ENCODE measurements around the gene MST1R. TPM values are rescaled to one million over a fixed set of nuclear protein-coding genes. Genes with fewer than 3 reads are reported as not detected.
A peak's percentile ranks its signal among the peaks of the same experiment; 100 is the strongest.

The MST1R gene
- total and polyA plus RNA-seq, 9 of the 15 experiments (the other 6 are each of a cell fraction or from before 2014, with no cell fraction given), result 1.3 to 10.0 (median 3.8) TPM

DNA sequence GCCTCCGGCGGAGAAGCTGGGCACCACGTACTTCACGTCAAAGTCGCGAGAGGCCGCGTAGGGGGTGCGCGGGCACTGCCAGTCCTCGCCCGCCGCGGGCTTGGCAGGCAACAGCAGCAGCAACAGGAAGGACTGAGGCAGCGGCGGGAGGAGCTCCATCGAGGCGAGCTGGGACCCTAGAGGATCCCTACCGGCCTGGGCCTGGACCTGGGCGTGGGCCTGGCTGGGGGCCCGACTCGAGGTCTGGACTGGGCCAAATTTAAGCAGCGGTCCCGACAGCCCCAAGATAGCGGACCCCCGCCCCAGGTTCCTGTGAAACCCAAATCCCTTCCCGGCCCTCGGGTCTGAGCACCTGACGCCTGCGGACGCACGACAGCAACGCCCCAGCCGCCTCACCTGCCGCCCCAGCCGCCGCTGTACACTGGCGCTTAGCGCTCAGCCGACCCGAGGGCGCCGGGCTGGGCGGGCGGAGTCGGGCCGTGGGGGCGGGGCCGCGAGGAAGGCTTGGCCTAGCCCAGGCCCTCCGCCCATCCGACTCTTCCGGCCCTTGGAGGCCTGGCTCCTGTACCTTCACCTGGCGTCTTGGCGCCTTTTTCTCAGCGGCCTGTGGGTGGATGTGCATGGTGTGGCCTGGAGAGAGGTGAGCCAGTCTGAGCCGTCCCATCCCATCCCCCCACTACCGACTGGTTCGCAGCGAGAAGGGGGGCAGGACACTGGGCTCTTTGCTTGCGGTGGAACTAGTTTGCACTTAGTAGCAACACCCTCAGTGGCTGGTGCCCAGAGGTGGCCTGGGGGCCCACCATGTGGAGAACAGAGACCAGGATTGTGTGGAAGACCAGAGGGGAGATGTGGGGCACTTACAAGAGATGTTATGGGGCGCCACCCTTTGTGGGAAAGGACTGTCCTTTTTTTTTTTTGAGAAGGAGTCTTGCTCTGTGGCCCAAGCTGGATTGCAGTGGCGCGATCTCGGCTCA, at the start of gene MST1R (continued):
- TF ChIP-seq RBBP5 (IDR thresholded peaks at IDR 0.05; ENCODE audit: borderline replicate concordance, insufficient read depth, low read length, poor library complexity, severe bottlenecking), result no peak
- TF ChIP-seq, protein P1, sequence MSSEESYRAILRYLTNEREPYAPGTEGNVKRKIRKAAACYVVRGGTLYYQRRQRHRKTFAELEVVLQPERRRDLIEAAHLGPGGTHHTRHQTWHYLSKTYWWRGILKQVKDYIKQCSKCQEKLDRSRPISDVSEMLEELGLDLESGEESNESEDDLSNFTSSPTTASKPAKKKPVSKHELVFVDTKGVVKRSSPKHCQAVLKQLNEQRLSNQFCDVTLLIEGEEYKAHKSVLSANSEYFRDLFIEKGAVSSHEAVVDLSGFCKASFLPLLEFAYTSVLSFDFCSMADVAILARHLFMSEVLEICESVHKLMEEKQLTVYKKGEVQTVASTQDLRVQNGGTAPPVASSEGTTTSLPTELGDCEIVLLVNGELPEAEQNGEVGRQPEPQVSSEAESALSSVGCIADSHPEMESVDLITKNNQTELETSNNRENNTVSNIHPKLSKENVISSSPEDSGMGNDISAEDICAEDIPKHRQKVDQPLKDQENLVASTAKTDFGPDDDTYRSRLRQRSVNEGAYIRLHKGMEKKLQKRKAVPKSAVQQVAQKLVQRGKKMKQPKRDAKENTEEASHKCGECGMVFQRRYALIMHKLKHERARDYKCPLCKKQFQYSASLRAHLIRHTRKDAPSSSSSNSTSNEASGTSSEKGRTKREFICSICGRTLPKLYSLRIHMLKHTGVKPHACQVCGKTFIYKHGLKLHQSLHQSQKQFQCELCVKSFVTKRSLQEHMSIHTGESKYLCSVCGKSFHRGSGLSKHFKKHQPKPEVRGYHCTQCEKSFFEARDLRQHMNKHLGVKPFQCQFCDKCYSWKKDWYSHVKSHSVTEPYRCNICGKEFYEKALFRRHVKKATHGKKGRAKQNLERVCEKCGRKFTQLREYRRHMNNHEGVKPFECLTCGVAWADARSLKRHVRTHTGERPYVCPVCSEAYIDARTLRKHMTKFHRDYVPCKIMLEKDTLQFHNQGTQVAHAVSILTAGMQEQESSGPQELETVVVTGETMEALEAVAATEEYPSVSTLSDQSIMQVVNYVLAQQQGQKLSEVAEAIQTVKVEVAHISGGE (CRISPR knock-in tag; IDR thresholded peaks at IDR 0.05), result no peak
- no peak for TF ChIP-seq HDAC2 (IDR thresholded peaks at IDR 0.05)
- TF ChIP-seq, protein P2, sequence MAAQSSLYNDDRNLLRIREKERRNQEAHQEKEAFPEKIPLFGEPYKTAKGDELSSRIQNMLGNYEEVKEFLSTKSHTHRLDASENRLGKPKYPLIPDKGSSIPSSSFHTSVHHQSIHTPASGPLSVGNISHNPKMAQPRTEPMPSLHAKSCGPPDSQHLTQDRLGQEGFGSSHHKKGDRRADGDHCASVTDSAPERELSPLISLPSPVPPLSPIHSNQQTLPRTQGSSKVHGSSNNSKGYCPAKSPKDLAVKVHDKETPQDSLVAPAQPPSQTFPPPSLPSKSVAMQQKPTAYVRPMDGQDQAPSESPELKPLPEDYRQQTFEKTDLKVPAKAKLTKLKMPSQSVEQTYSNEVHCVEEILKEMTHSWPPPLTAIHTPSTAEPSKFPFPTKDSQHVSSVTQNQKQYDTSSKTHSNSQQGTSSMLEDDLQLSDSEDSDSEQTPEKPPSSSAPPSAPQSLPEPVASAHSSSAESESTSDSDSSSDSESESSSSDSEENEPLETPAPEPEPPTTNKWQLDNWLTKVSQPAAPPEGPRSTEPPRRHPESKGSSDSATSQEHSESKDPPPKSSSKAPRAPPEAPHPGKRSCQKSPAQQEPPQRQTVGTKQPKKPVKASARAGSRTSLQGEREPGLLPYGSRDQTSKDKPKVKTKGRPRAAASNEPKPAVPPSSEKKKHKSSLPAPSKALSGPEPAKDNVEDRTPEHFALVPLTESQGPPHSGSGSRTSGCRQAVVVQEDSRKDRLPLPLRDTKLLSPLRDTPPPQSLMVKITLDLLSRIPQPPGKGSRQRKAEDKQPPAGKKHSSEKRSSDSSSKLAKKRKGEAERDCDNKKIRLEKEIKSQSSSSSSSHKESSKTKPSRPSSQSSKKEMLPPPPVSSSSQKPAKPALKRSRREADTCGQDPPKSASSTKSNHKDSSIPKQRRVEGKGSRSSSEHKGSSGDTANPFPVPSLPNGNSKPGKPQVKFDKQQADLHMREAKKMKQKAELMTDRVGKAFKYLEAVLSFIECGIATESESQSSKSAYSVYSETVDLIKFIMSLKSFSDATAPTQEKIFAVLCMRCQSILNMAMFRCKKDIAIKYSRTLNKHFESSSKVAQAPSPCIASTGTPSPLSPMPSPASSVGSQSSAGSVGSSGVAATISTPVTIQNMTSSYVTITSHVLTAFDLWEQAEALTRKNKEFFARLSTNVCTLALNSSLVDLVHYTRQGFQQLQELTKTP (IDR thresholded peaks at IDR 0.05; ENCODE audit: low read depth in 1 of 2, partially characterized antibody in 2 of 2), result no peak
- TF ChIP-seq, protein P3, sequence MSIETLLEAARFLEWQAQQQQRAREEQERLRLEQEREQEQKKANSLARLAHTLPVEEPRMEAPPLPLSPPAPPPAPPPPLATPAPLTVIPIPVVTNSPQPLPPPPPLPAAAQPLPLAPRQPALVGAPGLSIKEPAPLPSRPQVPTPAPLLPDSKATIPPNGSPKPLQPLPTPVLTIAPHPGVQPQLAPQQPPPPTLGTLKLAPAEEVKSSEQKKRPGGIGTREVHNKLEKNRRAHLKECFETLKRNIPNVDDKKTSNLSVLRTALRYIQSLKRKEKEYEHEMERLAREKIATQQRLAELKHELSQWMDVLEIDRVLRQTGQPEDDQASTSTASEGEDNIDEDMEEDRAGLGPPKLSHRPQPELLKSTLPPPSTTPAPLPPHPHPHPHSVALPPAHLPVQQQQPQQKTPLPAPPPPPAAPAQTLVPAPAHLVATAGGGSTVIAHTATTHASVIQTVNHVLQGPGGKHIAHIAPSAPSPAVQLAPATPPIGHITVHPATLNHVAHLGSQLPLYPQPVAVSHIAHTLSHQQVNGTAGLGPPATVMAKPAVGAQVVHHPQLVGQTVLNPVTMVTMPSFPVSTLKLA (conservative IDR thresholded peaks at IDR 0.05), result peak in 1 of 2 experiments; percentile 48; a peak in 2 of 4 replicates
- TF ChIP-seq SIN3A (IDR thresholded peaks at IDR 0.05; ENCODE audit: borderline replicate concordance in 2 of 2, control insufficient read depth in 1 of 2, low read depth in 2 of 2, low read length in 2 of 2), result no peak; a peak in 1 of 4 replicates
- TF ChIP-seq ZNF696 (CRISPR knock-in tag; conservative IDR thresholded peaks at IDR 0.05), result no peak
- TF ChIP-seq ZNF121 (CRISPR knock-in tag; conservative IDR thresholded peaks at IDR 0.05), result peak; percentile 69
- TF ChIP-seq MXI1 (IDR thresholded peaks at IDR 0.05; ENCODE audit: low read depth, low read length), result no peak
- TF ChIP-seq MTA1 (IDR thresholded peaks at IDR 0.05; ENCODE audit: borderline replicate concordance), result no peak
